ENCODE results near the gene FGF19.

DNA sequence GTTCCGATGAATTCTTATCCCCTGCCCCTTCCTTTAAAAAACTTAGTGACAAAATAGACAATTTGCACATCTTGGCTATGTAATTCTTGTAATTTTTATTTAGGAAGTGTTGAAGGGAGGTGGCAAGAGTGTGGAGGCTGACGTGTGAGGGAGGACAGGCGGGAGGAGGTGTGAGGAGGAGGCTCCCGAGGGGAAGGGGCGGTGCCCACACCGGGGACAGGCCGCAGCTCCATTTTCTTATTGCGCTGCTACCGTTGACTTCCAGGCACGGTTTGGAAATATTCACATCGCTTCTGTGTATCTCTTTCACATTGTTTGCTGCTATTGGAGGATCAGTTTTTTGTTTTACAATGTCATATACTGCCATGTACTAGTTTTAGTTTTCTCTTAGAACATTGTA is 50.8 kb downstream of the FGF19 start:
- no peak for TF ChIP-seq CTCF (IDR thresholded peaks at IDR 0.05)
- TF ChIP-seq POLR2AphosphoS5 (IDR thresholded peaks at IDR 0.05), result no peak

All from transverse colon (tissue), 4 donors.